ENCODE results near the gene ASB18.

DNA sequence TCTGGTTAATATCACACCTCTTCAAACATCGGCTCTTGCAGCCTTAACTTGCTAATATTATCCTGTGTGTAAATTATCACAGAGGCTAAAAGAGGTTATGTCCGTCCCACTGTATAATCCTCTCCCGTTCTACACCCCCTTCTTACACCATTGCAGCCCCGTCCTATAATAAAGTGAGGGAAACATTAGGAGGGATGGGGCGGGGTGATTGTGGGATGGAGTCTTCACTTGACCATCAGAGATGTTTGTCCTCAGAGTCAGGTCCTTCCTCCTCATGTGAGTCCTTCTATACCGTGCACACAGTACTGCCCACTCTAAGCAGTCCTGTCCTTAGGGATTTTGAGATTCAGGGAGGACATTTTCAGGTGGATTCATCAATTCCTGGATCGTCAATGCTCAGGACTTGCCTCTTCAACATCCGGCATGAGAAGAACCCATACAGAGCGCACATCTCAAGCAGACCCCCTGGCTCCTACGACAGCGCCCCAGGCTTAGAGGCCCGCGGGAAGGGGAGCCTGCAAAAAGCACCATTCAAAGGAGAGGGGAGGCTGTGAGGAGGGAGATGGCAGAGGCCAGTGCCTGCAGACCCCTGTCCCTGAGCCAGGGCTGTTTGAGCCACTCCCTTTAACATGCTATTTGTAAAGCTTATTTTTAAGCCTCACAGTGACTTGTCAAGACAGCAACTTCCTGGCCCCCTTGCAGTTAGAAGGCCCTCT is 42.8 kb upstream of the ASB18 start:
- TF ChIP-seq, protein P1, sequence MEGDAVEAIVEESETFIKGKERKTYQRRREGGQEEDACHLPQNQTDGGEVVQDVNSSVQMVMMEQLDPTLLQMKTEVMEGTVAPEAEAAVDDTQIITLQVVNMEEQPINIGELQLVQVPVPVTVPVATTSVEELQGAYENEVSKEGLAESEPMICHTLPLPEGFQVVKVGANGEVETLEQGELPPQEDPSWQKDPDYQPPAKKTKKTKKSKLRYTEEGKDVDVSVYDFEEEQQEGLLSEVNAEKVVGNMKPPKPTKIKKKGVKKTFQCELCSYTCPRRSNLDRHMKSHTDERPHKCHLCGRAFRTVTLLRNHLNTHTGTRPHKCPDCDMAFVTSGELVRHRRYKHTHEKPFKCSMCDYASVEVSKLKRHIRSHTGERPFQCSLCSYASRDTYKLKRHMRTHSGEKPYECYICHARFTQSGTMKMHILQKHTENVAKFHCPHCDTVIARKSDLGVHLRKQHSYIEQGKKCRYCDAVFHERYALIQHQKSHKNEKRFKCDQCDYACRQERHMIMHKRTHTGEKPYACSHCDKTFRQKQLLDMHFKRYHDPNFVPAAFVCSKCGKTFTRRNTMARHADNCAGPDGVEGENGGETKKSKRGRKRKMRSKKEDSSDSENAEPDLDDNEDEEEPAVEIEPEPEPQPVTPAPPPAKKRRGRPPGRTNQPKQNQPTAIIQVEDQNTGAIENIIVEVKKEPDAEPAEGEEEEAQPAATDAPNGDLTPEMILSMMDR (conservative IDR thresholded peaks at IDR 0.05) = no peak
- TF ChIP-seq EZH2 (IDR thresholded peaks at IDR 0.05; ENCODE audit: low read depth) = no peak
